CD4-positive, alpha-beta T cell treated with Interleukin-12 subunit alpha and Interleukin-12 subunit beta, for 1 hour (primary cell): ENCODE measurements around the gene JPH3.
A peak's percentile ranks its signal among the peaks of the same experiment; 100 is the strongest.
"Not testable (repeated sequence)": the region's sequence is repeated elsewhere in the genome, so short reads cannot be mapped to it uniquely, and the experiment has no call there.

Experiments
- DNase-seq: peaks from one replicate; pipeline ENCODE4 v3.0.0-alpha.2; 2020

The JPH3 gene

DNA sequence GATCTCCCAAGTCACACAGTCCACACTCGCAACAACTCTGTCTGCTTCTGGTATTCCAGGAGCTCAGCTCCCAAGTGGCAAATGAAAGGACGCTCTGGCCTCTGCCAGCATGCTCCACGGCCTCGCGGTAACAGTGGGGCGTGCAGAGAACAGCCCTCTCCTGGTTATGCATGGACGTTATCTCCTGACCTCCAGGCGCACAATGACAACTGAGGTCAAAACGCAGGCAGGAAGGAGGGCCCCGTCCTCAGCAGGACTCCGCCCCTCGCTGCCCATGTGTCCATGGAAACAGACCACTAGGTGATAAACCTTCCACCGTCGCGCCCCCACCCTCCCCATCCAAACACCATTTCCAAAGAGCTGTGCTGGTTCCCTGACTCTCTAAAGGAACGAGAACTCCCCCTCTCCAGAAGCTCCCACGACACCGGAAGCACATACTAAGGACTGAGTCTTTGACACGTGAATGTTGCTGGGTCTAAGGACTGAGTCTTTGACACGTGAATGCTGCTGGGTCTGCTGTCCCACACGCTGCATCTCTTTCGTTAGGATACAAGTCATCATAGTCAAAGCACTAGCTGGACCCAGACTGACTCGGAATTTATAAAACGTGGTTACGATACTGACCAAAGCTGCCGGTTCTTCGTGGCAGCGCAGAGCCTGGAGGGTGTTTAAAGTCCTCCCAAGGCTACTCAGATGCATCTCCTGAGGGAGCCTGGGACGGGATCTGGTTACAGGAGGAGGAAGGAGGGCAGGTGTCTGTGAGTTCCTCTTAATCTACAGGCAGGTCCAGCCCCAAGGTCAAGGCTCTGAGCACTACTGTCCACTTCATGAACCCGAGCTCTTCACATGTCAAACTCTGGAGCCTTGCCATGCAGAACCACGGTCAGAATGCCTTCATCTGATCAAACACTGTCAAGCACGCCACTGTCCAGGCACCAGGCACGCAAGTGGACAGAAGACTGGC lies 119.6 kb downstream of the JPH3 start:
- no peak for DNase-seq

DNA sequence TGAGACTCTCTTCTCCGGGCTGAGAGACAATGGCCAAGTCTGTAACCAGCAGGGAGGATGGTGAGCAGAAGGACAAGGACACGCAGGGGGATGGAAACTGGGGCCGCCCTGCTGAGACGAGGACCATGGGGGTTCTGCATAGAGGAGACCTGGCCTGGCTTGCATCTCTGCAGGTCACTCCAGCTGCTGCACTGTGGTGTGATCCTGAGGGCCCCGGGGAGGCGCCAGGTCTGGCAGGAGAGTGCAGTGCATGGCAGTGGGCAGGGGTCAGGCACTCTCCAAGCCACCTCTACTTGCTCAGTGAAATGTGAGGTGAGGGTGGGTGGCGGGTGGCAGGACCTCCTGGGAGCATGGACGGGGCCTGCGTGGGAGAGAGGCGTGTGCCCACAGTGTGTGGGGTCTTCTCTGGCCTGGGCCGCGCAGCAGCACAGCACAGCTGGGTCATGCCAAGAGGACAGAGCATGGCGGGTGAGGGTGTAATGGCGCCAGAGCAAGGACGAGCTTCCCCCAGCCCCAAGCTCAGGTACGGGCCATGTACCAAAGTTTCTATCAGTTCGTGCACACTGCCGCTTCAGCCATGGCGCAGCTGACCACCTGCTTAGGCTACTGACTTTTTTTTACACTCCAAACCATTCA lies 120.4 kb downstream of the JPH3 start:
- DNase-seq, result no peak

DNA sequence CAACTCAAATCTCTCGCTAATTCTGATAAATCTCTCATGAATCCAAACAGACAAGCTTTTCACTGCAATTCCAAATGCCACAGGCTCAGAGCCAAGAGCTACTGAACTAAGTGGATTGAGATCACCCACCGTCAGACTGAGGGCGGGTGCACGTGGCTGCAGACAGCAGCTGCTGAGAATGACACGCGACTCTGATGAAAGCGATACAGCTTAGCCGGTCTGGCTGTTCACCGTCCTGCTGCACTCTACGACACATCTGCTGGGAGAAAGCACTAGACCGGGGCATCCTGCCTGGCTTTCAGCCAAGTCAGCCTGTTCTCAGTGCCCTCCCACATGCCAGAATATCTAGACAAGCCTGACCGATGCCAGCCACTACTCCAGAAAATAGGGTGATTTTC lies 120.9 kb downstream of the JPH3 start:
- DNase-seq, result peak; percentile 24

DNA sequence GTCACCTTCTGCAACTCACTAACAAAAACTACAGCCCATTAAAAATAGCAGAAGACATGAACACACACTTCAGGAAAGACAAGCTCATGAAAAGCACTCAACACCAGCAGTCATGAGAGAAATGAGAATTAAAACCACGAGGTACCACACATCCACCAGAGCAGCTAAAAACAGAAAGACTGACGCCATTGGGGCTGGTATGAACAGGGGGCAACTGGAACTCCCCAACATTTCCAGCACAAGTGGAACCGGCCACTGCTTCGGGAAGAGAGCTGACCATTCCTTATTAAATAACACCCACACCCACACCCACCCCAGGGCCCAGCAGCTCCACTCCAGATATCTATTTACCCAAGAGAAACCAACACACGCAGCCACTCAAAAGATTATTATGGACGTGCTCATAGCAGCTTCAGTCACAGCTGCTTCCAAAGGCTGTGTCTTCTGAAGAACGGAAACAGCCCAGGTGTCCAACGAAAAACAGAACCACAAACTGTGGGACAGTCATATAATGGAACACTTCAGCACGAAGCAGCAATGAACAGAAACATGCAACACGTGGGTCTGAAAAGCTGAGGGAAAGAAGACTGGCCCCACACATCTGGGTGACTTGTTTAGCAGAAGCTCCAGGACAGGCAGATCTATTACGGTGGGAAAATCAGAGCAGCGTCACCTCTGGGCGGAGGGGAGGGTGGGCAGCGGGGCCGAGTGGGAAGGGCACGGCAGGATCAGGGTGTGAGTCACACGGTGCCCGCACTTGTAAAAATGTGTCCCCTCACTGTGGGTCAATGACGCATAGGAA lies 122.4 kb downstream of the JPH3 start:
- DNase-seq, result peak; percentile 45

DNA sequence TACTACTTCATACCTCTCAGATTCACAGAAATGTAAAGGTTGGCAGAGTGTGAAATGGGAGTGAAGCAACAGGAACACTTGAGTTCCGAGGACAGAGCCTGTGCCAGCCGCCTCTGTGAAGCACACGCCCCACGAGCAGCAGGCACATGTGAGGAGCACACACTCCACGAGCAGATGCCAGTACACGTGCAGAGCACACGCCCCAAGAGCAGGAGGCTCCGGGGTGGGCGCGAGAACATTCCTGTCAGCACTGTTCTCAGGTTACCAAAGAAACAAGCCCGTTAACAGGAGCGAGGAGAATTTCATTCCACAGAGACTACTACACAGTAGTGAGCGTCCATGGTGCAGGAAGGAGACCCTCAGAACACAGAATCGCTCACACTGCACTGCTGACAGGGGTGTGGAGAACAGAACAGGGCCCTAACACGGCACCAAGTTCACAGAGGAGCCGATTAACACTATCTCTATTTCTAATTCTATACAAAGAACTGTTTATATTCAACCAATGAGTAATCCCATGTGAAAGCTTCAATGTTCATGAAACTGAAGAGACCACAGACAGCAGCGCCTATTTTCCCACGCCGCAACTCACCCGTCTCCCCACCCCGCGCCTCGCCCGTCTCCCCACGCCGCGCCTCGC lies 123.4 kb downstream of the JPH3 start:
- DNase-seq, result no peak

DNA sequence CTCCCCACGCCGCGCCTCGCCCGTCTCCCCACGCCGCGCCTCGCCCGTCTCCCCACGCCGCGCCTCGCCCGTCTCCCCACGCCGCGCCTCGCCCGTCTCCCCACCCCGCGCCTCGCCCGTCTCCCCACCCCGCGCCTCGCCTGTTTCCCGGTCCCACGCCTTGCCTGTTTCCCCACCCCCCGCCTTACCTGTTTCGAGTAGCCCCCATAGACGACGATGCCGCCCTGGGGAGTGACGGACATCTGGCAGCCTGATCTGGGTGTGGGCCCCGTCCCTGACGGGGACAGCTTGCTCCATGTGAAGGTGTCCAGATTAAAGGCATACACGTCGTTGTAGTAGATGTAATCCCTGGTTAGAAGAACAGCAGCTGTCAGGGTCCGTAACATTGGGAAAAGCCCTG lies 124.3 kb downstream of the JPH3 start:
- not testable (repeated sequence) for DNase-seq

DNA sequence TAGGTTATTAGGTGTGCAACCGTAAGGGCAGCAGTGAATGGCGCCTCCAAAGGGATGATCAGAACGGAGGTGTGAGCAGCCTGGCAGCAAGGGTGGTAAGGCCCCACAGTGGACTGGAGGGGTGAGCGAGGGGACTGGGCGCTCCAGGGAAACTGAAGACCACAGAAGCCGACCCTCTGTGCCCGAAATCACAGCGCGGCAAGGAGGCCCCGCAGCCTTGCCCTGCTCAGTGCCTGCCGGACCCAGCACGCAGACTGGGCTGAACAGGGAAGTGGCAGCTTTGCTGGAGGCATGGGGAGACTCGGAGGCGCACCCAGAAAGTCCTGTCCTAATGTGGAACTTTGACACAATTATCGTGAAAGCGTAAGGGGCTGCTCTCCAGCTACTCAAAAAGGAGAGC lies 125.0 kb downstream of the JPH3 start:
- DNase-seq, result no peak

DNA sequence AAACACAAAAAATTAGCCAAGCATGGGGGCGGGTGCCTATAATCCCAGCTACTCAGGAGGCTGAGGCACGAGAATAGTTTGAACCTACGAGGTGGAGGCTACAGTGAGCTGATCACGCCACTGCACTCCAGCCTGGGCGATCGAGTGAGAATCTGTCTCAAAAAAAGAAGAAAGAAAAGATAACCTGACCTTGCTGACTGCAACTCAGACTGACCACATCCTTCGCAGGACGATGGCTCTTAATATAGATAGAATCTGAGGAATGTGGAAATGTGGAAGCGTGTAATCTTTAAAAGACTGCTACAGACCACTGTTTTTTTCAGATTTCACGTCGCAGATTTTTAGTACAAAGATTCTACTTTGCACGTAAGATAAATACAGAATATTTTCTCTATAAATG lies 125.7 kb downstream of the JPH3 start:
- no peak for DNase-seq

DNA sequence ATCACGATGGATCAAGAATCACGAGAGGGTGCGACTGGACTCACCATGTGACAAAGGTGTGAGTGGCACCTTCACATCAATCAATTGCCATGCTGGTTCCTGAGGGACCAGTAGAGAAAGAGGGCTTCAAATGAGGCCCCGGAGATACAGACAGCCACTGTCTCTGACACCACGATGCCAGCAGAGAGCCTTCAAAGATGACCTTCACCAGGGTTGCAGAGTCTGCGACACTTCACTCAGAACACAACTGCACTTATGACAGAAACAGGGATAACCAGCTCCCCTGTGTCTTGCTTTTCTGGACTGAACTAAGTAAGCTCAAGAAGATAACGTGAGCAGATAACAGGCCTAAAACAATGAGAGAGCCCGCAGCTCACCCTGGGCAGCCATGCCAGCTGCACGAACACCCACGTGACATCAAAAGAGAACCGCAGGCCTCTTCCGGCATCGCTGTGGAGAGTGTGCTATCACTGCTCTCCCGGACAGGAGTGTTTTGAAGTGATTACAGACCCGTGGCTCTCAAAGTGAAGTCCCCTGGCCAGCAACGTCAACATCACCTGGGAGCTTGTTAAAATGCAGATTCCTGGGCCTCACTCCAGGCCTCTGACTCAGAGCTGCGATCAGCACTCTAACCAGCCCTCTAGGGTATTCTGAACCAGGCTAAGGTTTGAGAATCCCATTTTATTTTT lies 127.1 kb downstream of the JPH3 start:
- peak; percentile 28 for DNase-seq

DNA sequence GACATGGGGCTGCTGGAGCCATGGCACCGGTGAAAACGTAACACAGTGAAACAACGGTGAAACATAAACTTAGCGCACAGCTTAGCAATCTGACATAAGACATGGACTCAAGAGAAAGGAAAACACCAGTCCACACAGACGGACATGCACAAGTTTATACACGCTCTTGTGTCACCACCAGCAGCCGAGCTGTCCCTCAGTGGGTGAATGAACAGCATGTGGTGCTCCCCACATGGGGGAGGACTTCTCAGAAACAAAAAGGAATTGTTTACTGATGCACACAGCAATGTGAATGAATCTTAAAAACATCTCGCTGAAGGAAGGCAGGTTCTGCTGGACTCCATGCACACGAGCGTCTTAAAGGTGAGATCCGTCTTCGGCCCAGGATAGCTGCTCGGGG lies 129.3 kb downstream of the JPH3 start:
- DNase-seq, result no peak

DNA sequence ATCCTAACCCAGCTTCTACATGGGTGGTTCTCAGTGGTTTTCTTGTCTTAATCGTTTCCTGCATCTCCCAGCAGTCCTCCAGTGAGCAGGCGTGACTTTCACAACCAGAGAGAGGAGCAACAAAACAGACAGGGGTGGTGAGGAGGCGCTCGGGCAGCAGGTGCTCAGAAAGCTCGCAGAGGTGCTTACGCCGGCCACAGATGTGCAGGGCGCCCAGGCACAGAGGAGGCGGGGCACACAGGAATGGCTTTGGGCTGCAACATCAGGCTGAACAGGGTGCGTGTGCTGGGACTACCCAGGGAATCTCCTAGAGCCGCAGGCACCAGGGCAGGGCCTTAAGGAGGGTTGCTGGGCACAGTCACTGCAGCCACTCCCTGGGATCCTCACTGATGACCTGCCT lies 130.9 kb downstream of the JPH3 start:
- peak; percentile 25 for DNase-seq

DNA sequence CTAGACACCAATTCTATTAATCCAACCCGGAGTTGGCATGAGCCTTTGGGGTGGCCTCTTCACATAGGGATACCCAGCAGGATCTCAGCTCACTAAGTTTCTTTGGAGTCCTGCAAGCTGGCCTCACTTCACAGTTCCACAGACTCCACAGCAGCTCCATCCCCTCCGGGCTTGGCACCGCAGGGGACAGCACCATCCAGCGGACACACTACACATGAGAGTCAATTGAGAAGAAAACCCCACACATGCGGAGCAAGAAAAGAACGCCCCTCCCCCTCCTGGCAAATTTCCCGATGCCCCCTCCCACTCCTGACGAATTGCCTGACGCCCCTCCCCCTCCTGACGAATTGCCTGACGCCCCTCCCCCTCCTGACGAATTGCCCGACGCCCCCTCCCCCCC lies 132.3 kb downstream of the JPH3 start:
- DNase-seq, result no peak

DNA sequence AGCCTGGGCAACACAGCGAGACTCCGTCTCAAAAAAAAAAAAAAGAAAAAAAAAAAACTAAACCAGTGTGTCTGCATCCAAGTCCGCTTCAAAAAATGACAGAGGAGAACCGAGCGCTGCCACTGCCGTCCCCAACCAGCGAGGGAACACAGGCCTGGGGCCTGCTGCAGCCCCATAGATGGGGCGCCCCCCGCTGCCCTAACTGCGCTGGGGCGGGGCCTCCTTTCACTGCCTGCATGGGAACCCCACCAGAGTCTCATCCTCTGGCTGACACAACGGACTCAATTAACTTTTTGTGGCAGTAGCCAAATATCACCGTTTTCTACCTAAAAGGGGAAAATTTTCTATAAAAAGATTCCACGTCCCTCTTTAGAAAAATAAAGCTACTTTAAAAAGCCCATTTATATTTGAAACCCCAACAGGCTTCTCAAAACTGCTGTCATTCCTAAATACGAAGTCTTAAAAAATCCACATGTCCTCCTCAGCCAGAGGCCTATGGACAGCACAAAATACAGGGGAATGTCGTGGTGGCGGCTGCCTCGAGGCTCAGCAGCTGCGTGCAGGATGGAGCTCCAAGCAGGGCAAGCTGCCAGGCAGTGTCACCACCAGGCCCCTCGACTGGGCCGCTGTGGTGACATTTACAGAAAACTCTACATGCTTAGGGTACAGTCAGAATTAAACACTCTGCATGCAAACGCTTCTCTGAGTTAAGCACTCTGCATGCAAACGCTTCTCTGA lies 133.1 kb downstream of the JPH3 start:
- no peak for DNase-seq

DNA sequence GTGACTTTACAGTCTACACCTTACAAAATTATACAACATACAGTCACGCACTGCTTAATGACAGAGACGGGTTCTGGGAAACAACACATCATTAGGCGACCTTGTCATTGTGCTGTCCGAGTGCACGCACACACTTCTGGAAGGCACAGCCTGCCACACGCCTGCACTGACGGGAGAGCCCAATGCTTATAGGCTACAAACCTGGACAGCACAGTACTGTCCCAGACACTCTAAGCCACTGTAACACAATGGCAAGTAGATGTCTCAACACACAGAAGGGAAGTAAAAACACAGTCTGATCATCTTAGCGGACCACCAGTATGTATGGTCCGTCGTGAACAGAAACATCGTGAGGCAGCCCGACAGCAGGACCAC lies 133.7 kb downstream of the JPH3 start:
- no peak for DNase-seq

DNA sequence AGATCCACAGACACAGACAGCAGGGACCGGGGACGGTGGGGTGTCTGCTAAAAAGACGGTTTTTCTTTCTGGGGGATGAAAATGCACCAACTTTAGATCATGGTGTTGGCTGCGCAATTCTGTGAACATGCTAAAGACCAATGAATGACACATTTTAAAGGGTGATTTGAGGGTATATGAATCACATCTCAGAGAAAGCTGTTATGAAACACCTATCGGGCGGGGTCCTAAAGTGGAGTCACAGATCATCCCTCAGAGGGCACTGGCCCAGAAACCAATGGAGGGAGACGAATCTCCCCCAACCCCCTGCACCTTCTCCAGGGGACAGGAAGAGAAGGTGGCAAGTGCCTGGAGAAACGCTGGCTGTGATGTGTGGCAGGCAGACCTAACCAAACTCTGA lies 137.5 kb downstream of the JPH3 start:
- DNase-seq, result no peak

DNA sequence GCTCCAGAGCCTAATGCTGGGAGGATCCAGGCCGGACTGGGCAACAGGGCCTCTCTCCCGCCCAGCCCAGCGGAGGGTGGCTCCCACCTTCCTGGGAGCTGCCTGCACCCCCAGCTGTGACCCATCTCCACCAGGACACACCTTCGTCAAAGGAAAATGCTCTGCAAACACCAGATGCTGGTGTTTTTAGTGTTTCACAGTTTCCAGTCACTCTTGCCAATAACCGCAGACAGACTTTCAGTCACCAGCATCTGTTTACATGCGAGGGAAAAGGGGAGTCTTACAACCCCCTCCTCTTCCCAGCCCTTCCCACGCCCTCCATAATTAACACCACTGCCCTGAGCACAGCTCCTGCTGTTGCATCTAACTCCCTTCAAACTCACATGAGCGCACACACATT lies 138.1 kb downstream of the JPH3 start:
- DNase-seq, result no peak

DNA sequence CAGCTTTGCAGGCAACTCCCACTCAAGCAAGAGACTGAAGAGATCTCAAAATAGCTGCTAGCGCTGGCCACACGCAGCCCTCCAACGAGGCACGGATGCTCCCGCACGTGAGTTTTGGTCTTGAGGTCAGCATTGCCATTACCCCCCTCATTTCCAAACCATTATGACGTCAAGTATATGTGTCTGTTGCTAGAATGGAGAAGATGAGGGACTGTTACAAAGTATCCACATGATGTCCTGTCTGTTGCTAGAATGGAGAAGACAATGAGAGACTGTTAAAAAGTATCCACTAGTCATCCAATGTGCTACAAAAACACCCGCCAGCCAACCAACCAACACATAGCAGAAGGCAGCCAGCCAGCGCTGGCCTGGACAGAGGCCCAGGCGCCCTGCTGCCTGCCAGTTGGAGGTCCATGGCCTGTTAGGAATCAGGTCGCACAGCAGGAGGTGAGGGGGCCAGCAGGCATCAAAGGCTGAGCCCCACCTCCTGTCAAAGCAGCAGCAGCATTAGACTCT lies 138.7 kb downstream of the JPH3 start:
- DNase-seq, result no peak

DNA sequence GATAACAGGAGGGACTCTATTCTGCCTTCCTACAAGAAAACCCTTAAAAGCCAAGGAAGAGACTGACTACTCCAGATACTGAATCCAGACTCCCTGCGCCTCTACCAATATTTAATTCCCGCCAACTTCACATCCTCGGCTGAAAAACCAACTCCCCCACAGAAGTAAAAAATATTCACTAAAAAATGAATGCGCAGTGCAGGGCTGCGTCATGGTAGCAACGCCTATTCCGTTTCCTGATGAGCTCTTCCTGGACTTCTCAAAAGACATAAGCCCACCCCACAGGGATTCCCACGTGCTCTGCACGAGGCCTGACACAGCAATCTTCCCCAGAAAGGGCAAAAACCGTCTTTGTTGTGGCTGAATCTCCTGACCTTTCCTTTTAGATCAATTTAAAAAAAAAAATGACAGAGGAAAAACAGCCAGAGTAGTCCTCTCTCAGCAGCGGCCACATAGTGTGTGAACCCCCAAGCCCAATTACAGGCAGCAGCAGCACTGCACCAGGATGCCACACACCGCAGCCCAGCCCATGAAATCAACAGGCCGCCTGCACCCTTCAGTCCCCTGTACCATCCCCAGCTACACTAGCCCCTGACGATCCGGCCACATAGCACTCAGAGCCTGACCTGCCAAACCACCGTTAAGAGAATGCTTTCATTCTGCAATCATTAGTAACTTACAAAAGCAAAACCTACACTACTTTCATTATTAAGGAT lies 139.6 kb downstream of the JPH3 start:
- DNase-seq, result no peak

DNA sequence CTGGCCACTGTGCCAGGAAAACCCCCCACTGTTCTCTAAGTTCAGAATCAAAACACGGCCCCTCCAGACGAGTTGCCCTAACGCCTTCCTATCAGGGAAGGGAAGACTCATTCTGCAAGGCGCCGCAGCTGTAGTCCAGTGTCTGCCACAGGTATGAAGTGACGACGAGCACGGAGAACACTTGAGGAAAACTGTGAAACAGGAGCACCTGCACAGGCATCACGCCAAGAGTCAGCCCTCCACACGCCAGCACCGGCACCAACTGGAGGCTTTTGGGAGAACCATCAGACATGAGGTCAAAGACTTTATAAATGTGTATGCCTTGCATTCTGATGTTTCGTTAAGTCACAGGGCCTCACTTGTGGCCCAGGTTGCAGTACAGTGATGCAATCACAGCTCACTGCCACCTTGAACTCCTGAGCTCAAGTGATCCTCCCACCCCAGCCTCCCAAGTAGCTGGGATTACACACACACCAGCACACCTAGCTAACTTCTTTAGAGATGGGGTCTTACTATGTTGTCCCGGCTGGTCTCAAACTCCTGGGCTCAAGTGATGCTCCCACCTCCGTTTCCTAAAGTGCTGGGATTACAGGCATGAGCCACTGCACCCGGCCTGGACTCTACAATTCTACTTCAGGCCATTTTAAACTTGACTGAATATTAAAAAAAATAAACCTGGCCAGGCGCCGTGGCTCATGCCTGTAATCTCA lies 140.6 kb downstream of the JPH3 start:
- DNase-seq, result no peak
